Spleen (tissue), 7 donors: ENCODE results near the gene ANKS1B.

Experiments
- POLR2A ChIP-seq, 3 donors: fragments of 450-650 bp; IDR thresholded peaks; one replicate each; pipeline ENCODE4 v1.5.1; 2017; ENCODE audit warnings: antibody characterized with exemption in 3 of 3, mild to moderate bottlenecking in 1 of 3
- POLR2AphosphoS5 ChIP-seq, 3 donors: sonication (generic); formaldehyde crosslinking; IDR thresholded peaks; one replicate each; pipeline ENCODE4 v1.5.1; 2017; ENCODE audit warnings: antibody characterized with exemption in 3 of 3
- TF ChIP-seq, protein P1 (sequence below), 11 experiments: fragments of 200-600 bp in 7 of 11; fragments of 450-650 bp in 4 of 11; sonication (generic) in 4 of 11; IDR thresholded peaks in 8 of 11; conservative IDR thresholded peaks in 3 of 11; 1 replicate in 7 of 11; 2 replicates in 4 of 11; pipeline versions ENCODE4 v1.4.0 to v1.8.0; 2016 to 2021; ENCODE audit warnings: antibody characterized with exemption in 11 of 11, inconsistent platforms in 4 of 11, mild to moderate bottlenecking in 1 of 11
- donor health status: DM: no; HTN: no; CAD: no; lungs with moderate emphysema.
- donor health status: DM: no; HTN: no; CAD: no.
- donor health status: DM: no; HTN: no; CAD: no.

DNA sequence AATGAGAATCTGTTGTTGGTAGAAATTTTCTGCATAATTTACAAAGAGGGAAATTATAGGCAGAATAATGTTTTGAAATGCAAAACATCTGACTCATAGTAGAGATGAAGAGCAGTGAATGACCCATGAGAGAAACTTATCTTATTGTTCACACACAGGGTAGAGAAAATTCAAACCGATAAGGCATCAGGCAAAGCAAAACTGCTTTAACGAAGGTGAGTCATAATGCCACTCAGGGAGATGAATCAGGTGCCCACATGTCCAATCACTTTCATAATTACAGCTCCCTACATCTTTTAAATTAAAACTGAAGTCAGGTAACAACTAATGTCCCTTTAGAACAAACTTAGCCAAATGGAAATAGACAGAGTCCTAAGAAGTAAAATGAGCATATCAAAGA, 602.7 kb downstream of the ANKS1B start:
- no peak for TF ChIP-seq POLR2A (IDR thresholded peaks at IDR 0.05)
- TF ChIP-seq, protein P1, sequence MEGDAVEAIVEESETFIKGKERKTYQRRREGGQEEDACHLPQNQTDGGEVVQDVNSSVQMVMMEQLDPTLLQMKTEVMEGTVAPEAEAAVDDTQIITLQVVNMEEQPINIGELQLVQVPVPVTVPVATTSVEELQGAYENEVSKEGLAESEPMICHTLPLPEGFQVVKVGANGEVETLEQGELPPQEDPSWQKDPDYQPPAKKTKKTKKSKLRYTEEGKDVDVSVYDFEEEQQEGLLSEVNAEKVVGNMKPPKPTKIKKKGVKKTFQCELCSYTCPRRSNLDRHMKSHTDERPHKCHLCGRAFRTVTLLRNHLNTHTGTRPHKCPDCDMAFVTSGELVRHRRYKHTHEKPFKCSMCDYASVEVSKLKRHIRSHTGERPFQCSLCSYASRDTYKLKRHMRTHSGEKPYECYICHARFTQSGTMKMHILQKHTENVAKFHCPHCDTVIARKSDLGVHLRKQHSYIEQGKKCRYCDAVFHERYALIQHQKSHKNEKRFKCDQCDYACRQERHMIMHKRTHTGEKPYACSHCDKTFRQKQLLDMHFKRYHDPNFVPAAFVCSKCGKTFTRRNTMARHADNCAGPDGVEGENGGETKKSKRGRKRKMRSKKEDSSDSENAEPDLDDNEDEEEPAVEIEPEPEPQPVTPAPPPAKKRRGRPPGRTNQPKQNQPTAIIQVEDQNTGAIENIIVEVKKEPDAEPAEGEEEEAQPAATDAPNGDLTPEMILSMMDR (IDR thresholded peaks at IDR 0.05 in 8 of 11, conservative IDR thresholded peaks at IDR 0.05 in 3 of 11) = no peak
- no peak for TF ChIP-seq POLR2AphosphoS5 (IDR thresholded peaks at IDR 0.05)
